Uterus (tissue), 4 donors: ENCODE data around the gene ZNF423. TPM values are rescaled to one million over a fixed set of nuclear protein-coding genes. Genes with fewer than 3 reads are reported as not detected.
A peak's percentile ranks its signal among the peaks of the same experiment; 100 is the strongest.

Experiments used
- DNase-seq, 2 donors: peaks; one replicate each; pipeline ENCODE4 v3.0.0-alpha.2; 2019 to 2020
- H3K27ac ChIP-seq, 2 donors: fragments of 200-600 bp; sonication (generic); 1 replicate in 1 of 2; 2 replicates in 1 of 2; pipeline ENCODE4 v1.5.1; 2016 to 2018
- H3K27me3 ChIP-seq, 2 donors: fragments of 200-600 bp; sonication (generic); one replicate each; pipeline ENCODE4 v1.5.1; 2018 to 2019; ENCODE audit warnings: control low read depth in 1 of 2
- H3K36me3 ChIP-seq, 2 donors: fragments of 200-600 bp; sonication (generic); one replicate each; pipeline ENCODE4 v1.5.1; 2019; ENCODE audit warnings: control low read depth in 1 of 2
- H3K4me1 ChIP-seq, 2 donors: fragments of 200-600 bp; sonication (generic); one replicate each; pipeline ENCODE4 v1.5.1; 2018 to 2019; ENCODE audit warnings: control low read depth in 1 of 2
- H3K4me3 ChIP-seq, 2 donors: fragments of 200-600 bp; sonication (generic); 1 replicate in 1 of 2; 2 replicates in 1 of 2; pipeline ENCODE4 v1.5.1; 2018 to 2019; ENCODE audit warnings: mild to moderate bottlenecking in 1 of 2
- H3K9me3 ChIP-seq, 2 donors: fragments of 200-600 bp; sonication (generic); one replicate each; pipeline ENCODE4 v1.5.1; 2019; ENCODE audit warnings: control low read depth in 1 of 2
- POLR2A ChIP-seq, 2 donors: fragments of 450-650 bp; IDR thresholded peaks; one replicate each; pipeline ENCODE4 v1.6.1; 2016; ENCODE audit warnings: antibody characterized with exemption in 2 of 2, mild to moderate bottlenecking in 1 of 2, moderate library complexity in 1 of 2
- intact Hi-C: fragments of 100-400 bp; cut with DNase I; formaldehyde crosslinking; loops from one replicate; pipeline ENCODE4 v1.15.1; 2023; ENCODE audit warnings: low total_unique reads
- total RNA-seq, 4 donors: library from RNA; depleted of rRNA in 3 of 4; stranded (reverse); fragments of >200 nt in 3 of 4; gene quantifications; one replicate each; pipeline versions ENCODE4 v1.1.0 to v1.2.4, GENCODE V29; 2014 to 2023
- TF ChIP-seq, protein P1 (sequence below), 4 experiments: fragments of 200-600 bp in 2 of 4; fragments of 450-650 bp in 2 of 4; sonication (generic) in 2 of 4; IDR thresholded peaks; one replicate each; pipeline ENCODE4 v1.5.1; 2016 to 2019; ENCODE audit warnings: antibody characterized with exemption in 4 of 4, mild to moderate bottlenecking in 2 of 4, moderate library complexity in 1 of 4
- donor health status: DM: yes; HTN: yes; CAD: no.

ZNF423 gene
- total RNA-seq, 4 donors from 2014 or later: 7.1 to 33.5 (median 14.7) TPM

DNA sequence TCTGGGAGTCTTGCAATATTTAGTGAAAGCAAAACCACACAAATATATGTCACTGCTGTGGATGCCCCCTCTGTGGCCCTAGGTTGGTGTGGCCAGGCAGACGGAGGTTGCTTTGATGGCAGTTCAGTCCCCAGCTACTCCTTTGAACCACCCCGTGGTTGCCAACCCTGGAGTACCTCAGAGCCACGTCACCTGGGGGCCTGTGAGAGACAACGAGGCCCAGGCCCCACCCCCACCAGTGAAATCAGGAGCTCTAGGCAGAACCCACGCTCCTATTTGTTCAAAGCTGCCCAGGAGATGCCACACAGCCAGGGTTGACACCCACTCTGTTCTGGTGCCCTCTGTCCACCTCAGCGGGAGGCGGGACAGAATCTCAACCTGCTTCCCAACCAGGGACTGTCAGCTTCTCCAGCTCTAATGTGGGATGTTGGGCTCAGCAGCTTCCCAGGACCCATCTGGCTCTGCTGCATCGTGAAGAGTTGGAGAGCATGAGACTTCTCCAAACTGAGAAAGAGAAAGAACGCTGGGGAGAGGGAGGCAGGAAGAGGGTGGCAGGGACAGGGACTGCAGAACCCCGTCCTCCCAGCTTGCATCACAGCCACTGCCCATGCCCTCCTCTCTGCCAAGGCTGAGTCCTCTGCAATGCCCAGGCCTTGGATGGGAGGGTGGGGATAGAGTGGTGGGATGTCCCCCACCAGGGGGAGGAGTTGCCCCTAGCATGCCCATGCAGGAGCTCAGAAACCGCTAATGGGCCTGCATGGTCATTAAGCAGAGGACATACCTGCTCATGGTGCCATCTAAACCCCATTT is 400.5 kb downstream of the ZNF423 start:
- no peaks in the 10 kb centered on the region for H3K4me1 ChIP-seq
- no peaks in the 10 kb centered on the region for H3K9me3 ChIP-seq
- intact Hi-C loops: no loop called here
- H3K27ac ChIP-seq: no peak overlapping the region
- no peak overlapping the region for H3K4me3 ChIP-seq
- no peaks in the 10 kb centered on the region for H3K27me3 ChIP-seq
- H3K36me3 ChIP-seq: no peaks in the 10 kb centered on the region
- TF ChIP-seq POLR2A (IDR thresholded peaks at IDR 0.05): no peak
- TF ChIP-seq, protein P1, sequence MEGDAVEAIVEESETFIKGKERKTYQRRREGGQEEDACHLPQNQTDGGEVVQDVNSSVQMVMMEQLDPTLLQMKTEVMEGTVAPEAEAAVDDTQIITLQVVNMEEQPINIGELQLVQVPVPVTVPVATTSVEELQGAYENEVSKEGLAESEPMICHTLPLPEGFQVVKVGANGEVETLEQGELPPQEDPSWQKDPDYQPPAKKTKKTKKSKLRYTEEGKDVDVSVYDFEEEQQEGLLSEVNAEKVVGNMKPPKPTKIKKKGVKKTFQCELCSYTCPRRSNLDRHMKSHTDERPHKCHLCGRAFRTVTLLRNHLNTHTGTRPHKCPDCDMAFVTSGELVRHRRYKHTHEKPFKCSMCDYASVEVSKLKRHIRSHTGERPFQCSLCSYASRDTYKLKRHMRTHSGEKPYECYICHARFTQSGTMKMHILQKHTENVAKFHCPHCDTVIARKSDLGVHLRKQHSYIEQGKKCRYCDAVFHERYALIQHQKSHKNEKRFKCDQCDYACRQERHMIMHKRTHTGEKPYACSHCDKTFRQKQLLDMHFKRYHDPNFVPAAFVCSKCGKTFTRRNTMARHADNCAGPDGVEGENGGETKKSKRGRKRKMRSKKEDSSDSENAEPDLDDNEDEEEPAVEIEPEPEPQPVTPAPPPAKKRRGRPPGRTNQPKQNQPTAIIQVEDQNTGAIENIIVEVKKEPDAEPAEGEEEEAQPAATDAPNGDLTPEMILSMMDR (IDR thresholded peaks at IDR 0.05): no peak
- peak in 1 of 2 donors; percentile 5 for DNase-seq

DNA sequence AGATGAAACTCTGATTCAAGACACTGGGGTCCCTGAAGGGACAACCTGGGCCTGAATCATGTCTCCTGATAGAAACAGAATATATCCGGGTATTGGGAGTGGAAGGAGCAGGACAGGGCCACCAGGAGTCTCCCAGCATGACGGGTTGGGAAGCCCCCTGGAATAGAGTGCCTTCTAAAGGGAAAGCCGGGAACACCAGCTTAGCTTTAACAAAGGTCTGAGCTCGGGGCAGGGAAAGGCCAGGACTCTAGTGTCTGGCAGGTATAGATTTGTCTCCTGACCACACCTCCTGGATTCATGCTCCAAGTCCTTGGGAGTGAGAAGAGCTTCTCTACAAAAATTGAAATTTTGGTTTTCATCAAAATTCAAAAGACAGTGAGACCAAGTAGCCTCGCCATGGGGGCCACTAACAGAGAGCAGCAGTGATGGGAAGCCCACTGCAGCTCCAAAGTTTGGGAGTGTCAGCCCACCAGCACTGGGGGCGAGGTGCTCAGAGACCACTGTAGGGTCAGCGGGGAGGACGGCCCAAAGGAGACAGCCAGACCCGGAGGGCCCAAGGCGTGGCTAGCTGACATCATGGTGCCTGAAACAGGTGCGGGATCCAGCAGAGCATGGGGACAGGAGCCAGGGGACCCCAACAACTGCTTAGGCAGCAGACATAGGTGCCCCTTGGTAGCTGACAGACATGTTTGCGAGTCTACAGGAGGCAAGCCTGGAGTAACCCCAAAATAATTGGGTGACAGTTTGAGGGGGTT is 401.3 kb downstream of the ZNF423 start:
- no peak overlapping the region for H3K27ac ChIP-seq
- peak in 1 of 2 donors; percentile 3 for DNase-seq
- no peak overlapping the region for H3K4me3 ChIP-seq
- H3K4me1 ChIP-seq: no peaks in the 10 kb centered on the region
- no peaks in the 10 kb centered on the region for H3K36me3 ChIP-seq
- intact Hi-C loops: no loop called here
- TF ChIP-seq, protein P1 (IDR thresholded peaks at IDR 0.05): no peak
- TF ChIP-seq POLR2A (IDR thresholded peaks at IDR 0.05): no peak
- no peaks in the 10 kb centered on the region for H3K9me3 ChIP-seq
- H3K27me3 ChIP-seq: no peaks in the 10 kb centered on the region

DNA sequence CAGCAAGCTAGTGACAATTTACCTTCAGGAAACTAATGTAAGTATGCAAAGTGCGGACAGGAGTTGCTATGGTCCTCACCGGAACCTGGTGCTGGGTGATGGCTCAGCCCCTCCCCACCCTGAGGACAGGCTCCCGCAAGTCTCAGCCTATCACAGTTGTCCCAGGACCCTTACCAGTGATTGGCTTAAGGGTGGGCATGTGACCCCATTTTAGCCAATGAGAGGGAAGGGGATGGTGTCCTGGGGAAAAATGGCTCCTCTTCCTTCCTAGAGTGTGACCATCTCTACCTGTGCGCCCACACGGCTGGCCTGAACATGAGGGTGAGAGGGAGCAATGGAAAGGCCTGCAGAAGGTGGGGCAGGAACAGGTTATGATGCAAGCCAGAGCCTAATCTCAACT is 401.9 kb downstream of the ZNF423 start:
- Histone ChIP-seq H3K27me3 (no peaks in the 10 kb centered on the region), H3K4me3 (no peak overlapping the region), H3K27ac (no peak overlapping the region), H3K36me3 (no peaks in the 10 kb centered on the region), H3K4me1 (no peaks in the 10 kb centered on the region), H3K9me3 (no peaks in the 10 kb centered on the region)
- TF ChIP-seq, protein P1 (IDR thresholded peaks at IDR 0.05): no peak
- no peak for TF ChIP-seq POLR2A (IDR thresholded peaks at IDR 0.05)
- DNase-seq: peak in 1 of 2 donors; percentile 3
- intact Hi-C loops: no loop called here

DNA sequence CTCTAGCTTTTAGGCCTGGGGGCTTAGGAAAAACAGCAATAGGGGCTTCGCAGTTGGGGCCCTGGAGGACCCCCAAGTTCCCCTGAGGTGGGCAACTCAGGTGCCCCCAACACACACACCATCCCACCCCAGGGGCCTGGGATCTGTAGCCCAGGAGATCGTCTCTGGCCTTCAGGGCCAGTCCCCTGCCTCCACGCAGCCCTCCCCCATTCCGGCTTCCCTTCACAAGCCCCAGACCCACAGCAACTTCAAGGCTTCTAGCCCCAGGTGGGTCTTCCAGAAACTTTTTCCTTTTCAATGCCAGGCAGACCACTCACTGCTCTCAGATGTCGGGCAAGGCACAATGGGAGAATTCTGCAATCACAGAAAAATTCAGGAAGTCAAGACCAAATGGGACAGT is 402.9 kb downstream of the ZNF423 start:
- TF ChIP-seq POLR2A (IDR thresholded peaks at IDR 0.05): no peak
- TF ChIP-seq, protein P1 (IDR thresholded peaks at IDR 0.05): no peak
- Histone ChIP-seq H3K4me1 (no peaks in the 10 kb centered on the region), H3K4me3 (no peak overlapping the region), H3K9me3 (no peaks in the 10 kb centered on the region), H3K27me3 (no peaks in the 10 kb centered on the region), H3K36me3 (no peaks in the 10 kb centered on the region), H3K27ac (no peak overlapping the region)
- DNase-seq: no peak
- intact Hi-C loops: no loop called here

DNA sequence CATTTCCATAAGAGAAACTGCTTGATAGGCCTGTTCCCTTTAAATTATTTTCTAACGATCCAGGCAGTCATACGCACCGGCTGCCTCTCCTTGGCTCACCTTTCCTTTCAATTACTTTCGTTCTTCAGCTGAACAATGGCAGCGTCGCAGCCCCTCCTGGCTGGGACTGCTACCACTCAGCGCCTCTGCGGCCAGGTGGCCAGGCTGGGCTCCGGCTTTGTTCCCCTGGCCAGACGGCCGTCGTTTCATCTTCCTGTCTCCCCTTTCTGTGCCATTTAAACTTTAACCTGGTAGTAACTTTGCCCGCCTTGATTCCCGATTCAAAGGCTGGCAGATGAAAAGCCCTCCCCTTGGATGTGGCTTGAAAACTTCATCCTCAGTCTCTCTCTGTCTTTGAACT is 403.3 kb downstream of the ZNF423 start:
- Histone ChIP-seq H3K9me3 (no peaks in the 10 kb centered on the region), H3K4me1 (no peaks in the 10 kb centered on the region), H3K27ac (peak overlapping the region in 1 of 2 donors; percentile 41), H3K4me3 (no peak overlapping the region), H3K36me3 (no peaks in the 10 kb centered on the region), H3K27me3 (no peaks in the 10 kb centered on the region)
- DNase-seq: no peak
- intact Hi-C loops: no loop called here
- TF ChIP-seq, protein P1 (IDR thresholded peaks at IDR 0.05): no peak
- TF ChIP-seq POLR2A (IDR thresholded peaks at IDR 0.05): no peak
